A673 (cell line): ENCODE measurements around the gene CEP131. TPM values are rescaled to one million over a fixed set of nuclear protein-coding genes. Genes with fewer than 3 reads are reported as not detected.

Experiments
- BruUV-seq: library from RNA; stranded (reverse); fragments of 400-500 nt; replicated peaks from 2 replicates; lab custom pipeline; 2021; lab: Mats Ljungman, UMichigan
- CTCF ChIA-PET: fragments of 300-600 bp; sonication (Branson Sonifier 250); formaldehyde crosslinking; loops from one replicate; lab custom pipeline; 2022; ENCODE audit warnings: antibody characterized with exemption; lab: Charles Lee
- POLR2A ChIA-PET: fragments of 300-600 bp; sonication (Branson Sonifier 250); formaldehyde crosslinking; loops from one replicate; lab custom pipeline; 2022; ENCODE audit warnings: antibody characterized with exemption; ENCODE audit not compliant: low non-redundant PET; lab: Charles Lee
- DNase-seq: peaks from one replicate; pipeline ENCODE4 v3.0.0-alpha.2; 2015; ENCODE audit warnings: low spot score
- H3K27ac ChIP-seq: fragments of 200-600 bp; sonication (generic); 2 replicates; pipeline ENCODE4 v1.5.1; 2016; ENCODE audit warnings: mixed run types, low read depth, mild to moderate bottlenecking, mixed read lengths, antibody characterized with exemption, low read length; ENCODE audit not compliant: poor library complexity, severe bottlenecking
- H3K27me3 ChIP-seq: fragments of 200-600 bp; sonication (generic); replicated peaks from 2 replicates; pipeline ENCODE4 v1.6.1; 2017; ENCODE audit warnings: mixed run types, low read depth, mild to moderate bottlenecking, mixed read lengths, antibody characterized with exemption, low read length; ENCODE audit not compliant: insufficient read depth, poor library complexity
- H3K36me3 ChIP-seq: fragments of 200-600 bp; sonication (generic); 2 replicates; pipeline ENCODE4 v1.6.1; 2016; ENCODE audit warnings: mixed run types, mild to moderate bottlenecking, mixed read lengths, antibody characterized with exemption, low read length; ENCODE audit not compliant: insufficient read depth, poor library complexity, severe bottlenecking
- H3K4me1 ChIP-seq: fragments of 200-600 bp; sonication (generic); 2 replicates; pipeline ENCODE4 v1.6.1; 2017; ENCODE audit warnings: mixed run types, mild to moderate bottlenecking, mixed read lengths, antibody characterized with exemption, low read length; ENCODE audit not compliant: insufficient read depth, poor library complexity, severe bottlenecking
- H3K4me3 ChIP-seq: fragments of 200-600 bp; sonication (generic); 2 replicates; pipeline ENCODE4 v1.5.1; 2016; ENCODE audit warnings: low read depth, mixed run types, mild to moderate bottlenecking, mixed read lengths, low read length; ENCODE audit not compliant: poor library complexity, severe bottlenecking
- H3K9me3 ChIP-seq: fragments of 200-600 bp; sonication (generic); 2 replicates; pipeline ENCODE4 v1.6.1; 2016; ENCODE audit warnings: mixed run types, low read depth, mild to moderate bottlenecking, mixed read lengths, antibody characterized with exemption, low read length; ENCODE audit not compliant: poor library complexity, severe bottlenecking
- CTCF ChIP-seq: fragments of 300-800, 200-600 bp; sonication (generic); conservative IDR thresholded peaks from 2 replicates; pipeline ENCODE4 v1.5.1; 2017; ENCODE audit warnings: low read depth, mild to moderate bottlenecking, antibody characterized with exemption, low read length, moderate library complexity, mixed read lengths
- EZH2 ChIP-seq: fragments of 200-600 bp; sonication (generic); IDR thresholded peaks from 2 replicates; pipeline ENCODE4 v1.6.1; 2017; ENCODE audit warnings: borderline replicate concordance, low read depth, mild to moderate bottlenecking, mixed read lengths, antibody characterized with exemption, low read length; ENCODE audit not compliant: poor library complexity, severe bottlenecking
- intact Hi-C: fragments of 100-400 bp; cut with micrococcal nuclease; formaldehyde crosslinking; loops from one replicate; pipeline ENCODE4 v1.10.0; 2022; ENCODE audit not compliant: unreplicated experiment
- total RNA-seq: library from RNA; stranded (reverse); gene quantifications from 2 replicates; pipeline ENCODE4 v1.2.3, GENCODE V29; 2021

CEP131 gene
- total RNA-seq, 1 experiment from 2014 or later = 27.1 TPM

GRCh38 chr17:81192386-81193050 is 30.2 kb downstream of the CEP131 start:
- Histone ChIP-seq H3K4me1 (no peaks in the 10 kb centered on the region), H3K9me3 (no peaks in the 10 kb centered on the region), H3K27me3 (no peaks in the 10 kb centered on the region), H3K27ac (no peak overlapping the region), H3K4me3 (no peak overlapping the region), H3K36me3 (peaks cover 5% of the 10 kb centered on the region)
- DNase-seq = no peak
- TF ChIP-seq CTCF (no peak), EZH2 (no peak)
- ChIA-PET CTCF (no interaction called here), POLR2A (no interaction called here)
- intact Hi-C loops = no loop called here
- no TSS peak for BruUV-seq

GRCh38 chr17:81191646-81192045 is 31.1 kb downstream of the CEP131 start:
- no peak for DNase-seq
- ChIA-PET CTCF (no interaction called here), POLR2A (no interaction called here)
- no peak overlapping the region for H3K4me3 ChIP-seq
- H3K4me1 ChIP-seq = no peaks in the 10 kb centered on the region
- TF ChIP-seq EZH2 = no peak
- TF ChIP-seq CTCF = no peak
- H3K9me3 ChIP-seq = no peaks in the 10 kb centered on the region
- intact Hi-C loops = no loop called here
- no peak overlapping the region for H3K27ac ChIP-seq
- no peaks in the 10 kb centered on the region for H3K27me3 ChIP-seq
- peaks cover 5% of the 10 kb centered on the region for H3K36me3 ChIP-seq
- BruUV-seq = no TSS peak

GRCh38 chr17:81191116-81191515 is 31.6 kb downstream of the CEP131 start:
- DNase-seq = no peak
- no peak for TF ChIP-seq CTCF
- no peak for TF ChIP-seq EZH2
- H3K4me3 ChIP-seq = no peak overlapping the region
- BruUV-seq = no TSS peak
- intact Hi-C loops = no loop called here
- CTCF ChIA-PET = no interaction called here
- POLR2A ChIA-PET = no interaction called here
- no peak overlapping the region for H3K27ac ChIP-seq
- H3K4me1 ChIP-seq = no peaks in the 10 kb centered on the region
- H3K36me3 ChIP-seq = peaks cover 5% of the 10 kb centered on the region
- no peaks in the 10 kb centered on the region for H3K27me3 ChIP-seq
- H3K9me3 ChIP-seq = no peaks in the 10 kb centered on the region
